RKO (cell line): ENCODE data around the gene AKT1S1.

ENCODE experiments used
- DNase-seq: peaks from one replicate; pipeline ENCODE4 v3.0.0-alpha.2; 2016; ENCODE audit warnings: low spot score

The AKT1S1 gene

DNA sequence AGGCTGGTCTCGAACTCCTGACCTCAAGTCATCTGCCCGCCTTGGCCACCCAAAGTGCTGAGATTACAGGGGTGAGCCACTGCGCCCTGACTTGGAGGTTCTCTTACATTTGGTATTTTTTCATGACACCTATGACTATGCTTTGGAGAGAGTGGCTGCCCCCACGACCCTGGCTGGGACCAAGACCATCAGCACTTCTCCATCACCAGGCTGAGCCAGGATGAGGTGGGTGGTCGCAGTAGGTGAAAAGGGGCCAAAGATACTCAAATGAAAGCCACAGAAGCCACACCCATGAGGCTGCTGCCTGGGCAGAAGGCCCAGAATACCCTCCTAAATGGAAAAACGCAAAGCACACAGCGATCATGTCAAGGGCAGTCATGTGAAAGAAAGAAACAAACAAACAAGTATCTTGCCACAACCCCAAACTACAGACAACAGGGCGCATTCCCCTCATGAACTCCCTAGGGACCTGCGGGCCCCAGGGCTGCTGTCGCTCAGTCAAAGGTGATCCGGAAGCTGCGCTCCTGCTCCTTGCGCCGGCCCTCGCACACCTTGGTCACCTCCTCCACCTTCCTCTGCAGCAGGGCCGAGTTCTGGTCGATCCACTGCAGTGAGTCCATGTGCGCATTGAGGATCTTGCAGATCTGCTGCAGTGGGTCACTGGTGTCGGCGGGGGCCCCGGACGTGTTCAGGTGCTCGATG is 30.7 kb upstream of the AKT1S1 start:
- no peak for DNase-seq

DNA sequence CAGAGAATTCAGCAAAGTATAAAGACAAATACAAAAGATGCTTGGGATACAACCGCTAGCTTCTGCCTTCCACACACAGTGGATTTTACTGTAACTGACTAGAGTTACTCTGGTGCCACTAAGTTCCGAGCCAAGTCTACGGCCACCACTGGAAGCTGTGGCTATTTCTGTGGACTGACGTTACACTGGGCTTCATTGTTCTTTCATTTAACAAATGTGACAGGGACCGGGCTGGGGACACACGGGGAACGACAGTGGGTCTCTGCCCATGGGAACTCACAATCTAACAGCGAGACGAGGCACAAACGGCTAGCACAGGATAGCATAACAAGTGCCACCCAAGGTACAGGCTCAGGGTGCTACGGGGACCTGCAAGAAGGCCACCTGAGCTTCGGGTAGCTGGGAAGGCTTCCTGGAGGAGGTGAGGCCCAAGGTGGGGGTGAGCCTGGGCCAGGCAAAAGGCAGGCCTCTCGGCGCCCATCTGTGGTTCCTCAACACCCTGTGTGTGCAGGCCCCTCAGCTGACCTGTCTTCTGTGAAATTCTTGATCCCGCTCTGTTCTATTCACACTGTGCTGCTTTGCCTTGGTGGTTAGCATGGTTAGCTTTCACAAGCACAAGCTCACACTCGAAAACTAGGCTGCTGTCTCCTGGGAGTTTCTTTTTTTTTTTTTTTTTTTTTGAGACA is 29.9 kb upstream of the AKT1S1 start:
- DNase-seq = no peak

DNA sequence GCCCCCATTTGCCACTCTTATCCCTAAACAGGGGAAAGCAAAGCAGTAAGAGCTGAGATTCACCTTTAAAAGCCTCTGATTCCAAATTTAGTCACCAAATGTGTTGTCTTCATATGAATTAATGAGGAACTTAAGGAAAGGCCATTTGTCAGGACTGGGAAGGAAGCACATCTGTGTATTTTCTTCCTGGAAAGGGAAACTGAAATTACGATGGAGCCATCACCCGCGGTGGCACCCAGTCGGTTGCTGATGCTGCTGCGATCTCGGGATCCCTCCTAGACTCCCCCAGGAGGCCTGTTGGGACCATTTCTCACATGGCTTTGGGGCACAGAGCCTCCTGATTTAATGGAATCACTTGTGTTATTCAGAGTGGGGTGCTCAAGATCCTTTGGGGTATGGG is 27.0 kb upstream of the AKT1S1 start:
- no peak for DNase-seq

GRCh38 chr19:49896863-49897621 is 19.9 kb upstream of the AKT1S1 start, which contains the start of gene IL4I1:
TSS of gene IL4I1 (minus strand) at chr19:49896887. CDS start at chr19:49896160, 727 bp downstream.
- no peak for DNase-seq

GRCh38 chr19:49895566-49896297 is 18.6 kb upstream of the AKT1S1 start:
- DNase-seq = no peak

DNA sequence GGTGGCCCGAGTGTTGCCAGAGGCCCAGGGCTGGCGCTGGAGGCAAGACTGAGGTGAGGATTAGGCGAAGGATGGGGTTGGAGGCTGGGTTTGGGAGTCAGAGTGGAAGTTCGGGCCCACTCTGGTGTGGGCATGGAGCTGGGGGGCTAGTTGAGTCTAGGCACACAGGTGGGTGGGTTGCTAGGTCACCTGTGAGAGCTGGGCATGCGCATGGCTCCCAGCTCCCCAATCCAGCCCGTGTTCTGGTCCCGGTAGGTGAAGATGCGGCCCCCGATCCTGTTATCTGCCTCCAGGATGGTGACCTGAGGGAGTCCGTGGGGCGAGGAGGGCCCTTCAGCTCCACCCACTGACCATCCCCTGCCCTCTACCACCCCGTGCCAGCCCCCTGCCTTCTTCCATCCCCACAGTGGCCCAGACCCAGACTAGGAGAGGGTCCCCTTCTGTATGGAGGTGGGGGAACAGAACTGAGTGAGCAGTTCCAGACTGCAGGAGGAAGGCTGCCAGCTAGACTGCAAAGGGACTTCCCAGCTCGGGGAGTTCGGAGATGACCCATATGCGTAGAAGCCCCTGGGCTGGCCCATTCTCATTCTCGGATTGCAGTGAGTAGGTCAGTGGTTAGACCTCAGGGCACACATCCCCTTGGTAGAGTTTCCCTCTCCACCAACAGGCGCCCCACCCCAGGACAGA is 17.9 kb upstream of the AKT1S1 start:
- DNase-seq = no peak

GRCh38 chr19:49894011-49894664 is 17.0 kb upstream of the AKT1S1 start:
- no peak for DNase-seq

- DNase-seq = no peak
Measured at GRCh38 chr19:49892716-49893115, 15.6 kb upstream of the AKT1S1 start.

GRCh38 chr19:49891393-49891792 is 14.2 kb upstream of the AKT1S1 start:
- DNase-seq = no peak

DNA sequence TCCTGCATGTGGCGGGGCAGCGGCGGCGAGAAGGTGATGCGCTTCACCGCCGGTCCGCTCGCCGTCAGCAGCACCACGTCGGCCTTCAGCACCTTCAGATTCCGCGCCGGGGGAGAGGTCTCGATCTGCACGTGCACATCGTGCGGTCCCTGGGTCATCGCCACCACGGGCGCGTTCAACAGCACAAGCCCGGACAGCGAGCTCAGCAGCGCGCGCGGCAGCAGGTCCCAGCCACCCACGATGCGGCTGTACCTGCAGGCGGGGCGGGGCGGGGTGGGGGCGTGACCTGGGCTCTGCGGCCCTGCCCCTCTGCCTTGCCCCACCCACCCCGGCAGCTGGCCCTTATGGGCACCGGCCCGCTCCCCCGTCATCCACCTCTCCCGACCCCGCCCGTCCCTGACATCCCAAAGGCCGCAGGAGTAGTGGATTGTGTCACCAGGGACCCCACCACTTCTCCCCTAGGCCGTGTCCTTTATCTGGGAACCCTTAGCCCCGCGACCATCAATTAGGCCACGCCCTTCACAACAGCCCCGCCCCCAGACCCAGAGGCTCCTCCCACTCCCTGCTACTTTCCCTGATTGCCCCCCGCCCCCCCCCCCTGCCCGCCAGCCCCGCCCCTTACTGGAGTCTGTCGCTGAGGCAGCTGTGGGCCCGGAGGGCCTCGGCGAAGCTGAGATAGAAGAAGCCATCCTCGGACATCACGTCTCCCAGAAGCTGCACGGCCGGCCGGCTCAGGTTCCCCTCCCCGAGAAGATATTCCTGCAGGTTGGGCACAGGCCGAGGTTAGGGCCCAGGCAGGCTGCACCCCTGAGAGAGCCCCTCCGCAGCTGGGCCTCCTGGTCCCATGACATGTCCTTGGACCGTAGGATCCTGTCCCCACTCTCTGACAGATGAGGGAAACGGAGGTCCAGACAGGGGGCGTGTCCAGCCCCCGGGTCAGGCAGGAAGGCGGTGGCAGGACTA is 13.5 kb upstream of the AKT1S1 start:
- no peak for DNase-seq

DNA sequence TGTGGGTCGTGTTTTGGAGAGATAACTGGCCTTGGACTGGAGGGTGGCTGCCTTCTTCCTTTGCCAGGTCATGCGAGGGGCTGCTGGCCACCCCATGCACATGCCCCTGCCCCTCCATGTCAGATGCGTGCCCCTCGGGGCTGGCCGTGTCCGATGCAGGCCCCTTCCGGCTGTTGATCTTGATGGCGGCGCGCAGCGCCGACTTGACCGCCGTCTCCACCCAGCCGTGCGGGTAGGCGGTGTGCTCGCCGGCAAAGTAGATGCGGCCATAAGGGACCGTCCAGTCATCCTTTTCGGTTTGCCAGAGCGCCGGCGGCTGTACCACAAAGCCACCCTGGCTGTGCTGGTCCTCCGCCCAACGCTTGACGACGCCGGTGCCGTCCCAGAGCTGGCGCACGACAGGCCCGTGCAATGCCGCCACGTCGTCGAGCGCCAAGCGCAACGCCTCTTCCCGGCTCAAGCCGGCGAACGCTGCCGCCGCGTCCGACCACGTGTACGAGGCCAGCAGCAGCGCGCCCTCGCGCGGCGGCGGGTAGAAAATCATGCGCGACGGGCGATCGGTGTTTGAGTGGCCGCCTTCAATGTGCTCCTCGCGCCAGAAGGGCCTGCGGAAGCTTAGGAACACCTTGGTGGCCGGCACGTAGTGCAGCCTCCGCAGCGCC is 12.7 kb upstream of the AKT1S1 start:
- DNase-seq = no peak

GRCh38 chr19:49889038-49889686 is 12.0 kb upstream of the AKT1S1 start:
- DNase-seq = no peak

DNA sequence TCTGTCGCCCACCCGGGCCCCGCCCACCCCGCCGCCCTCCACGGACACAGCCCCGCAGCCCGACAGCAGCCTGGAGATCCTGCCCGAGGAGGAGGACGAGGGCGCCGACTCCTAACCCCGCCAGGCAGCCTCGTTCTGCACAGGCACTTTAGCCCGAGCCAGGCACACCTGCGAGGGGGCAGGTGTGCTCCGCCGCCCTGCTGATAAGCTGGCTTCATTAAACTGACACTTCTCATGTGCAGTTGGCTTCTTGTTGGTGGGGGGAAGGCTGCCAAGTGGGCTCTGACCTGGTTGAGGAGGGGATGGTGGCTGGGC is 11.3 kb upstream of the AKT1S1 start:
- no peak for DNase-seq

DNA sequence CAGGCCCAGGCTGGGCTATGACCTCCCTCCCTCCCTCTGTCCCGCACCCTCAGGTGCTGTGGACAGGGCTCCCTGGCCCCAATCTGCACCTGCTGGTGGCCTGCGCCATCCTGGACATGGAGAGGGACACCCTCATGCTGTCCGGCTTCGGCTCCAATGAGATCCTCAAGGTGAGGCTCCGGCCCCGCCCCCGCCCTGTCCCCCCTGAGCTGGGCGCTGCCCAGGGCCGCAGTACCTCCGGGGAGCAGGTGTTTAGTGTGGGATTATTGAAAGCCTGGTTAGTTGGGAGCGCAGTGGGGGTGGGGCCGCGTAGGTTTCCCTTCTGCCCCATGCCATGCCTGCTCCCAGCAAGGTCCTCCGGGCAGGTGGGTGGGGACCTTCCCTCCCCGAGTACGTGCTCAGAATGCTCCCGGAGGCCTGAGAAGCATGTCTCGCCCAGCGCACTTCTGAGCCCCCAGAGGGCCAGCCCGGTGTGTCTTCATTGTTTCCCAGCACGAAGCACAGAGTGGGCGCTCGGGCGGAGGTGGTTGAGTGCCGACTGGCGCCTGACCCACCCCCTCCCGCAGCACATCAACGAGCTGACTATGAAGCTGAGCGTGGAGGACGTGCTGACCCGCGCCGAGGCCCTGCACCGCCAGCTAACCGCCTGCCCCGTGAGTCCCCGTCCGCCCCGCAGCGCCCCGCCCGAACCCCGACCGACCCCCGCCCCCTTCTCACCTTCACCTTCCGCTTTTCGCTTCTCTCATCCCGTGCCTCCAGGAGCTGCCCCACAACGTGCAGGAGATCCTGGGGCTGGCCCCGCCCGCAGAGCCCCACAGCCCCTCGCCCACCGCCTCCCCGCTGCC is 10.7 kb upstream of the AKT1S1 start:
- DNase-seq = no peak

DNA sequence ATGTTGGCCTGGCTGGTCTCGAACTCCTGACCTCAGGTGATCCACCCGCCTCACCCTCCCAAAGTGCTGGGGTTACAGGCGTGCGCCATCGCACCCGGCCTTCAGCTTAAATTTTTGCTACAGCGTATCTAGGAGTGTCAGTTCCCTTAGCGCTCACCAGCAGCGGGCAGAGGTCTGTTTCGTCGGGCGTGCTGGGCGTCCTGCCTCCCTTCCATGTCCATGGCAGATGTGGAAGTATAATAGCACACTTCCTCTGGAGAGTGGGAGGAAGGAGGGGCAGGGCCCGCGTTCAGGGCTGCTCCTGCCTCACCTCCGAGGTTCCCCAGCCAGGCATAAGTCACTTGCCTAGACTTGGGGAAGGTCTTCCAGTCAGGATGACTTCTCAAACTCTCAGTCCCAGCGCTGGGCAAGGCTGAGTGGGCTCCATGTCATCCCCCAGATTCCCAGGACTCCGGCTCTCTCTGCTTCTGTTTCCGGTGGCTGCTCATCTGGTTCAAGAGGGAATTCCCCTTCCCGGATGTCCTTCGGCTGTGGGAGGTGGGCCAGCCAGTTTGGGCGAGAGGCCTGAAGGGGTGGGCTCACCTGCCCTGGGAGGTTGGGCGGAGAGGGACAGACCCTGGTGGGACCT is 10.0 kb upstream of the AKT1S1 start:
- no peak for DNase-seq

DNA sequence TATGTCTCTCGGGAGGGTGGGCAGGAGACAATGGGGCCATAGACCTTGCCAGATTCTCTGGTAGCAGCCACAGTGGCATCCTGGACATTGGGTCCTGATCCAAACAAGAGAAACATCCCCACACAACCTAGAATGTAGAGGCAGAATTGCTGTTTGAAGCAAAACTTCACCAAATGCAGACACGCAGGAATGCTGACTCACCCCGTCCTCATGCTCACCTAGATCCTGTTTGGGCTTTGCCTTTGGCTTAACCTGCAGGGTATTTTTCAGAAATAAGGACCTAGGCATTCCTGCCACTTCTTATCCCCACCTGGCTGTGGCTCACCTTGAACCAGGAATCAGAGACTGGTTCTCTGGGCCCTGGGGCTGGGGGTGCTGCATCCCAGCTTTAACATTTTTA is 7.6 kb upstream of the AKT1S1 start:
- no peak for DNase-seq

DNA sequence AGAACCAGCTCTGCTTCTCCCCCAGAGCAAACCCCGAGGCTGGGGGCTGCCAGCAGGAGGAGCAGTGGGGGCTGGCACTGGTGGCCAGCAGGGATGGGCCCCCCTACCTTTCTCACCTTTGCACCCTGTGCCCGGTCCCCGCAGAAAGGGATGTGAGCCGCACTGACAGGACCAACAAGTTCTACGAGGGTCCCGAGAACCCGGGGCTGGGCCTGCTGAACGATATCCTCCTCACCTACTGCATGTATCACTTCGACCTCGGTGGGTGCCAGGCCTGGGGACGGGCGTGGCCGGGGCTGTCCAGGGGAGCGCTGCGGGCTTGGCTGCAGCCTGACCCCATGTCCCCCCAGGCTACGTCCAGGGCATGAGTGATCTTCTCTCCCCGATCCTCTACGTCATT is 7.0 kb upstream of the AKT1S1 start:
- no peak for DNase-seq

GRCh38 chr19:49883094-49883493 is 5.9 kb upstream of the AKT1S1 start:
- no peak for DNase-seq
